ENCODE data around the gene MRTO4. TPM values are rescaled to one million over a fixed set of nuclear protein-coding genes. Genes with fewer than 3 reads are reported as not detected.

Gene MRTO4
- total and polyA plus RNA-seq, 10 of the 15 experiments (the other 5 are each of a cell fraction or from before 2014, with no cell fraction given): 43.5 to 99.5 (median 69.7) TPM

DNA sequence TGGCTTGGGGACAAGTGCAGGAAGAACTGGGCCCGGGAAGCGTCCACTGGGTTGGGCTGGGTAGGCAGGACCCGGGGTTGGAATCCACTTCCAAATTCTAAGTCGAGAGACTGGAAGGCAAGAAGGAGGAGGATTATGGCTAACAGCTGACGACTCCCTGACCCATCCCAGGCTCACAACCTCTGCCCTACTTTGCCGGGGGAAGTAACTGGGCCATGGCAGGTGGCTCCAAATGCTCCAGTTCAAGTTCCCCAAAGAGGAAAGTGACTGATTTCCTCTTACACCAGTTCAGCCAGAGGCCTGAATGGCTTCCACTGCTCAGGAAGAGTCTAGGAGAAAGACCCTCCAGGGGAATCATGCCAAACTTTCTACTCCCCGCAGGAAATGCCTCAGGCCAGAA lies 11.7 kb upstream of the MRTO4 start:
- DNase-seq (ENCODE audit: low read depth, low spot score): no peak
- WGBS (ENCODE audit: insufficient coverage, insufficient replicate concordance, low lambda C conversion rate, missing lambda C conversion rate): 98% methylated on average over 7 of the region's 7 CpGs
- ATAC-seq: no peak
- Histone ChIP-seq H2AFZ (ENCODE audit: control insufficient read depth, low read depth, low read length) (no peak overlapping the region), H3K27ac (ENCODE audit: control insufficient read depth, insufficient read depth) (no peak overlapping the region), H3K9ac (ENCODE audit: control insufficient read depth, insufficient read depth, low read length) (no peak overlapping the region), H3K4me3 (no peak overlapping the region), H3K4me1 (ENCODE audit: control insufficient read depth, insufficient read depth, low read length) (no peaks in the 10 kb centered on the region), H3K9me3 (replicated peaks; ENCODE audit: control insufficient read depth, insufficient read depth, low read length) (no peaks in the 10 kb centered on the region), H3K4me2 (ENCODE audit: control insufficient read depth, insufficient read depth) (no peak overlapping the region), H3K79me2 (ENCODE audit: control insufficient read depth, insufficient read depth, low read length) (no peaks in the 10 kb centered on the region), H3K36me3 (ENCODE audit: control insufficient read depth in 2 of 2, insufficient read depth in 2 of 2, low read length in 1 of 2) (peaks cover 36 to 72% of the 10 kb centered on the region in 2 experiments), H4K20me1 (ENCODE audit: control insufficient read depth, insufficient read depth) (no peaks in the 10 kb centered on the region), H3K27me3 (replicated peaks in 1 of 2; ENCODE audit: control insufficient read depth in 2 of 2, insufficient read depth in 2 of 2, low read length in 1 of 2) (no peaks in the 10 kb centered on the region)
- SMC1A ChIA-PET (ENCODE audit: uncharacterized antibody, unreplicated experiment): interaction anchor here (0.7 to 0.9 kb wide), 3 partner anchors 29 to 42 kb away, joined by 3 read pairs; no protein-coding TSS in a partner anchor
- POLR2A ChIA-PET: no interaction called here
- no TSS peak for BruUV-seq (replicated peaks)
- TF ChIP-seq, protein P1, sequence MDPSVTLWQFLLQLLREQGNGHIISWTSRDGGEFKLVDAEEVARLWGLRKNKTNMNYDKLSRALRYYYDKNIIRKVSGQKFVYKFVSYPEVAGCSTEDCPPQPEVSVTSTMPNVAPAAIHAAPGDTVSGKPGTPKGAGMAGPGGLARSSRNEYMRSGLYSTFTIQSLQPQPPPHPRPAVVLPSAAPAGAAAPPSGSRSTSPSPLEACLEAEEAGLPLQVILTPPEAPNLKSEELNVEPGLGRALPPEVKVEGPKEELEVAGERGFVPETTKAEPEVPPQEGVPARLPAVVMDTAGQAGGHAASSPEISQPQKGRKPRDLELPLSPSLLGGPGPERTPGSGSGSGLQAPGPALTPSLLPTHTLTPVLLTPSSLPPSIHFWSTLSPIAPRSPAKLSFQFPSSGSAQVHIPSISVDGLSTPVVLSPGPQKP (IDR thresholded peaks at IDR 0.05; ENCODE audit: low read depth, low read length): no peak
- TF ChIP-seq RAD51 (IDR thresholded peaks at IDR 0.05): no peak
- TF ChIP-seq SIX5 (IDR thresholded peaks at IDR 0.05; ENCODE audit: low read depth, low read length, severe bottlenecking): no peak
- TF ChIP-seq HDAC2 (IDR thresholded peaks at IDR 0.05): no peak
- TF ChIP-seq, protein P2, sequence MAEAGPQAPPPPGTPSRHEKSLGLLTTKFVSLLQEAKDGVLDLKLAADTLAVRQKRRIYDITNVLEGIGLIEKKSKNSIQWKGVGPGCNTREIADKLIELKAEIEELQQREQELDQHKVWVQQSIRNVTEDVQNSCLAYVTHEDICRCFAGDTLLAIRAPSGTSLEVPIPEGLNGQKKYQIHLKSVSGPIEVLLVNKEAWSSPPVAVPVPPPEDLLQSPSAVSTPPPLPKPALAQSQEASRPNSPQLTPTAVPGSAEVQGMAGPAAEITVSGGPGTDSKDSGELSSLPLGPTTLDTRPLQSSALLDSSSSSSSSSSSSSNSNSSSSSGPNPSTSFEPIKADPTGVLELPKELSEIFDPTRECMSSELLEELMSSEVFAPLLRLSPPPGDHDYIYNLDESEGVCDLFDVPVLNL (IDR thresholded peaks at IDR 0.05; ENCODE audit: low read depth, low read length): no peak
- no peak for TF ChIP-seq NR2F1 (conservative IDR thresholded peaks at IDR 0.05)
- no peak for TF ChIP-seq IKZF2 (IDR thresholded peaks at IDR 0.05)
- TF ChIP-seq FOXK2 (IDR thresholded peaks at IDR 0.05): no peak
- TF ChIP-seq CBFB (IDR thresholded peaks at IDR 0.05; ENCODE audit: low read depth): no peak
- no peak for TF ChIP-seq STAT1 (conservative IDR thresholded peaks at IDR 0.05)
- TF ChIP-seq, protein P3, sequence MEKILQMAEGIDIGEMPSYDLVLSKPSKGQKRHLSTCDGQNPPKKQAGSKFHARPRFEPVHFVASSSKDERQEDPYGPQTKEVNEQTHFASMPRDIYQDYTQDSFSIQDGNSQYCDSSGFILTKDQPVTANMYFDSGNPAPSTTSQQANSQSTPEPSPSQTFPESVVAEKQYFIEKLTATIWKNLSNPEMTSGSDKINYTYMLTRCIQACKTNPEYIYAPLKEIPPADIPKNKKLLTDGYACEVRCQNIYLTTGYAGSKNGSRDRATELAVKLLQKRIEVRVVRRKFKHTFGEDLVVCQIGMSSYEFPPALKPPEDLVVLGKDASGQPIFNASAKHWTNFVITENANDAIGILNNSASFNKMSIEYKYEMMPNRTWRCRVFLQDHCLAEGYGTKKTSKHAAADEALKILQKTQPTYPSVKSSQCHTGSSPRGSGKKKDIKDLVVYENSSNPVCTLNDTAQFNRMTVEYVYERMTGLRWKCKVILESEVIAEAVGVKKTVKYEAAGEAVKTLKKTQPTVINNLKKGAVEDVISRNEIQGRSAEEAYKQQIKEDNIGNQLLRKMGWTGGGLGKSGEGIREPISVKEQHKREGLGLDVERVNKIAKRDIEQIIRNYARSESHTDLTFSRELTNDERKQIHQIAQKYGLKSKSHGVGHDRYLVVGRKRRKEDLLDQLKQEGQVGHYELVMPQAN (conservative IDR thresholded peaks at IDR 0.05): no peak
- TF ChIP-seq, protein P4, sequence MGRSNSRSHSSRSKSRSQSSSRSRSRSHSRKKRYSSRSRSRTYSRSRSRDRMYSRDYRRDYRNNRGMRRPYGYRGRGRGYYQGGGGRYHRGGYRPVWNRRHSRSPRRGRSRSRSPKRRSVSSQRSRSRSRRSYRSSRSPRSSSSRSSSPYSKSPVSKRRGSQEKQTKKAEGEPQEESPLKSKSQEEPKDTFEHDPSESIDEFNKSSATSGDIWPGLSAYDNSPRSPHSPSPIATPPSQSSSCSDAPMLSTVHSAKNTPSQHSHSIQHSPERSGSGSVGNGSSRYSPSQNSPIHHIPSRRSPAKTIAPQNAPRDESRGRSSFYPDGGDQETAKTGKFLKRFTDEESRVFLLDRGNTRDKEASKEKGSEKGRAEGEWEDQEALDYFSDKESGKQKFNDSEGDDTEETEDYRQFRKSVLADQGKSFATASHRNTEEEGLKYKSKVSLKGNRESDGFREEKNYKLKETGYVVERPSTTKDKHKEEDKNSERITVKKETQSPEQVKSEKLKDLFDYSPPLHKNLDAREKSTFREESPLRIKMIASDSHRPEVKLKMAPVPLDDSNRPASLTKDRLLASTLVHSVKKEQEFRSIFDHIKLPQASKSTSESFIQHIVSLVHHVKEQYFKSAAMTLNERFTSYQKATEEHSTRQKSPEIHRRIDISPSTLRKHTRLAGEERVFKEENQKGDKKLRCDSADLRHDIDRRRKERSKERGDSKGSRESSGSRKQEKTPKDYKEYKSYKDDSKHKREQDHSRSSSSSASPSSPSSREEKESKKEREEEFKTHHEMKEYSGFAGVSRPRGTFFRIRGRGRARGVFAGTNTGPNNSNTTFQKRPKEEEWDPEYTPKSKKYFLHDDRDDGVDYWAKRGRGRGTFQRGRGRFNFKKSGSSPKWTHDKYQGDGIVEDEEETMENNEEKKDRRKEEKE (IDR thresholded peaks at IDR 0.05): no peak
- in situ Hi-C loops (cut with MboI) (no loop called here), intact Hi-C loops (cut with micrococcal nuclease; ENCODE audit: unreplicated experiment) (loop anchor here (2.0 to 10.0 kb wide), 2 partner anchors 85 to 355 kb away; no protein-coding TSS in a partner anchor)
- FAIRE-seq: no peak
- CTCF ChIA-PET: interaction anchor here (0.7 to 3.6 kb wide), 15 partner anchors 11 to 356 kb away, joined by 3 to 20 read pairs (median 4); no protein-coding TSS in a partner anchor
- RAD21 ChIA-PET (ENCODE audit: unreplicated experiment): interaction anchor here (0.9 to 1.4 kb wide), 3 partner anchors 64 to 331 kb away, joined by 3 to 5 read pairs (median 3); no protein-coding TSS in a partner anchor

Measured in GM12878 (cell line).